HEK293T (cell line): ENCODE measurements around the gene HNRNPD.
"Not testable (repeated sequence)": the region's sequence is repeated elsewhere in the genome, so short reads cannot be mapped to it uniquely, and the experiment has no call there.

Experiments used
- CTCF ChIA-PET: fragments of 350-600 bp; formaldehyde crosslinking; extraction: SDS; loops from one replicate; lab custom pipeline; 2021; ENCODE audit warnings: antibody characterized with exemption, inconsistent platforms; lab: Yijun Ruan, JAX
- POLR2A ChIA-PET: fragments of 350-600 bp; formaldehyde crosslinking; extraction: SDS; loops from one replicate; lab custom pipeline; 2020; ENCODE audit warnings: antibody characterized with exemption, inconsistent platforms; lab: Yijun Ruan, JAX
- DNase-seq: peaks from one replicate; pipeline ENCODE4 v3.0.0; 2012; ENCODE audit warnings: mixed read lengths; ENCODE audit errors: extremely low spot score
- ARNT ChIP-seq: fragments of 450-650 bp; IDR thresholded peaks from 2 replicates; pipeline ENCODE4 v1.6.1; 2017; ENCODE audit warnings: mild to moderate bottlenecking
- CTBP1 ChIP-seq: fragments of 450-650 bp; IDR thresholded peaks from 2 replicates; pipeline ENCODE4 v1.6.1; 2016; ENCODE audit warnings: borderline replicate concordance
- FOXK2 ChIP-seq: fragments of 450-650 bp; IDR thresholded peaks from 2 replicates; pipeline ENCODE4 v1.6.1; 2016; ENCODE audit warnings: mild to moderate bottlenecking
- FOXM1 ChIP-seq: fragments of 450-650 bp; IDR thresholded peaks from 2 replicates; pipeline ENCODE4 v1.6.1; 2017; ENCODE audit warnings: mild to moderate bottlenecking, borderline replicate concordance
- L3MBTL2 ChIP-seq: fragments of 450-650 bp; conservative IDR thresholded peaks from 2 replicates; pipeline ENCODE4 v1.6.1; 2016; ENCODE audit warnings: mild to moderate bottlenecking
- LEF1 ChIP-seq: fragments of 450-650 bp; IDR thresholded peaks from 2 replicates; pipeline ENCODE4 v1.6.1; 2017; ENCODE audit warnings: mild to moderate bottlenecking, borderline replicate concordance
- NFRKB ChIP-seq: fragments of 450-650 bp; IDR thresholded peaks from 2 replicates; pipeline ENCODE4 v1.6.1; 2016; ENCODE audit warnings: mild to moderate bottlenecking, moderate library complexity
- PKNOX1 ChIP-seq: fragments of 450-650 bp; IDR thresholded peaks from 2 replicates; pipeline ENCODE4 v1.6.1; 2016
- ZNF384 ChIP-seq: fragments of 450-650 bp; IDR thresholded peaks from 2 replicates; pipeline ENCODE4 v1.6.1; 2016

Gene HNRNPD

DNA sequence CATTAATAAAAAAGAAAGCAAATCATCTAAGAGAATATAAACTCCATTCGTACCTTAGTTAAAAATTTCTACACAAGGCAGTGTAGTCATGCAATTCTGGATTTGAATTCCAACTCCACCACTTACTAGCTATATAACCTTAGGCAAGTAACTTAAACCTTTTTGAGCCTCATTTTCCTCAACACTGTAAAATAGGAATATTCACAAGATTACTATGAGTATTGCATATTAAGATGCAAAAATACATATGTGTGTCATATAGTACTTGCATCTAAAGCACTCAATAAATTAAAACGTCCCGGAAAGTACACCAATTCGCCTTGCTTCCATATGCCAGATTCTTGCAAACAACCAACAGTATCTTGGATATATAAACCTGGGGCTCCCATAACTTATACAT, 42.0 kb downstream of the HNRNPD start:
- DNase-seq: no peak
- no peak for TF ChIP-seq LEF1
- no peak for TF ChIP-seq FOXK2
- no peak for TF ChIP-seq ZNF384
- TF ChIP-seq CTBP1: no peak
- no peak for TF ChIP-seq L3MBTL2
- TF ChIP-seq ARNT: no peak
- TF ChIP-seq FOXM1: no peak
- no peak for TF ChIP-seq NFRKB
- ChIA-PET CTCF (no interaction called here), POLR2A (no interaction called here)

DNA sequence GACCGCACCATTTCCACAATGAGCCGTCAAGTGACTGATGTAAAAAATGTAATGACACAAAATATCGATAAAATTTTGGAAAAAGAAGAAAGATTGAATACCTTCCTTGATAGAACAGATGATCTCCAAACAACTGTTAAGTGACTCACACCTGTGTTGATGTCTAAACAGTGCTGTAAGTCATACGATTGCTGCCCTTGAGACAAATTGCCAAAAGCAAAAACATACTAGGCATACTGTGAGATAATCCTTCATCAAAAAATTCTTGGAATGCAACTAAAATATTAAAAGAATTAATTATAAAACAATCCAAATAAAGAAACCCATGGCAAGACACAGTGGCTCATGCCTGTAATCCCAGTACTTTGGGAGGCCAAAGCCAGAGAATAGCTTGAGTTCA, 53.4 kb downstream of the HNRNPD start:
- no peak for TF ChIP-seq PKNOX1
- POLR2A ChIA-PET: no interaction called here
- CTCF ChIA-PET: no interaction called here
- DNase-seq: no peak

DNA sequence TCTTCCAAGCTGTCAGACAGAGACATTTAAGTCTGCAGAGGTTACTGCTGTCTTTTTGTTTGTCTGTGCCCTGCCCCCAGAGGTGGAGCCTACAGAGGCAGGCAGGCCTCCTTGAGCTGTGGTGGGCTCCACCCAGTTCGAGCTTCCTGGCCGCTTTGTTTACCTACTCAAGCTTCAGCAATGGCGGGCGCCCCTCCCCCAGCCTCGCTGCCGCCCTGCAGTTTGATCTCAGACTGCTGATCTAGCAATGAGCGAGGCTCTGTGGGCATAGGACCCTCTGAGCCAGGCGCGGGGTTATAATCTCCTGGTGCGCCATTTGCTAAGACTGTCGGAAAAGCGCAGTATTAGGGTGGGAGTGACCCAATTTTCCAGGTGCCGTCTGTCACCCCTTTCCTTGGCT, 70.7 kb downstream of the HNRNPD start:
- POLR2A ChIA-PET, DNase-seq, CTCF ChIA-PET: not testable (repeated sequence)
